ENCODE measurements around the gene RAB9A. TPM values are rescaled to one million over a fixed set of nuclear protein-coding genes. Genes with fewer than 3 reads are reported as not detected.
"Not testable (repeated sequence)": the region's sequence is repeated elsewhere in the genome, so short reads cannot be mapped to it uniquely, and the experiment has no call there.

Gene RAB9A
- polyA plus RNA-seq, 6 donors from 2014 or later = 15.7 to 28.1 (median 20.1) TPM

GRCh38 chrX:13655674-13656073 lies 33.3 kb upstream of the RAB9A start:
- H3K36me3 Mint-ChIP-seq = peaks cover 0 to 11% of the 10 kb centered on the region in 2 donors

GRCh38 chrX:13658602-13659001 lies 30.3 kb upstream of the RAB9A start:
- Mint-ChIP-seq H3K9me3 (no peaks in the 10 kb centered on the region), H3K4me3 (peak overlapping the region in 1 of 8 donors; percentile 4), H3K27me3 (no peaks in the 10 kb centered on the region), H3K27ac (no peak overlapping the region), H3K36me3 (peaks cover 11 to 26% of the 10 kb centered on the region in 2 donors), H3K4me1 (peaks cover 0 to 18% (median 18%) of the 10 kb centered on the region in 3 donors)
- DNase-seq = peak; percentile 60
- peak; percentile 51 to 64 for ATAC-seq (ENCODE audit: low read depth in 2 of 2)

More at GRCh38 chrX:13655674-13656073, 33.3 kb upstream of the RAB9A start:
- Mint-ChIP-seq H3K27ac (peak overlapping the region in 1 of 6 donors; percentile 34), H3K4me1 (peaks cover 0 to 34% (median 29%) of the 10 kb centered on the region in 3 donors), H3K4me3 (peak overlapping the region in 1 of 8 donors; percentile 35), H3K9me3 (no peaks in the 10 kb centered on the region), H3K27me3 (no peaks in the 10 kb centered on the region)
- ATAC-seq (ENCODE audit: low read depth in 2 of 2) = no peak
- DNase-seq = no peak

- H3K4me3 Mint-ChIP-seq = no peak overlapping the region
- DNase-seq (no peak), ATAC-seq (ENCODE audit: low read depth in 2 of 2) (no peak)
- H3K4me1 Mint-ChIP-seq = peaks cover 0 to 18% (median 14%) of the 10 kb centered on the region in 3 donors
- no peaks in the 10 kb centered on the region for H3K27me3 Mint-ChIP-seq
- peaks cover 15 to 27% of the 10 kb centered on the region in 2 donors for H3K36me3 Mint-ChIP-seq
- H3K9me3 Mint-ChIP-seq = no peaks in the 10 kb centered on the region
- H3K27ac Mint-ChIP-seq = no peak overlapping the region
Observed at GRCh38 chrX:13659063-13659462, 29.9 kb upstream of the RAB9A start.

- no peak for ATAC-seq (ENCODE audit: low read depth in 2 of 2)
Observed at GRCh38 chrX:13661735-13662288, 27.1 kb upstream of the RAB9A start.

GRCh38 chrX:13662355-13662791 lies 26.6 kb upstream of the RAB9A start:
- ATAC-seq (ENCODE audit: low read depth in 2 of 2) = no peak
- H3K4me1 Mint-ChIP-seq = peaks cover 0 to 9% (median 7%) of the 10 kb centered on the region in 3 donors
- H3K27me3 Mint-ChIP-seq = no peaks in the 10 kb centered on the region
- H3K36me3 Mint-ChIP-seq = peaks cover 19 to 26% of the 10 kb centered on the region in 2 donors
- DNase-seq = no peak
- H3K9me3 Mint-ChIP-seq = no peaks in the 10 kb centered on the region
- no peak overlapping the region for H3K27ac Mint-ChIP-seq
- no peak overlapping the region for H3K4me3 Mint-ChIP-seq

More at GRCh38 chrX:13661735-13662288, 27.1 kb upstream of the RAB9A start:
- H3K4me1 Mint-ChIP-seq = peaks cover 0 to 9% (median 7%) of the 10 kb centered on the region in 3 donors
- no peak overlapping the region for H3K4me3 Mint-ChIP-seq
- no peaks in the 10 kb centered on the region for H3K9me3 Mint-ChIP-seq
- H3K27ac Mint-ChIP-seq = no peak overlapping the region
- H3K36me3 Mint-ChIP-seq = peaks cover 19 to 30% of the 10 kb centered on the region in 2 donors
- H3K27me3 Mint-ChIP-seq = no peaks in the 10 kb centered on the region
- DNase-seq = no peak

GRCh38 chrX:13664020-13664419 lies 24.9 kb upstream of the RAB9A start:
- H3K4me1 Mint-ChIP-seq = peaks cover 0 to 2% (median 0%) of the 10 kb centered on the region in 3 donors
- DNase-seq = no peak
- no peak for ATAC-seq (ENCODE audit: low read depth in 2 of 2)
- H3K36me3 Mint-ChIP-seq = peaks cover 19 to 26% of the 10 kb centered on the region in 2 donors
- no peak overlapping the region for H3K27ac Mint-ChIP-seq
- H3K4me3 Mint-ChIP-seq = no peak overlapping the region
- H3K9me3 Mint-ChIP-seq = no peaks in the 10 kb centered on the region
- no peaks in the 10 kb centered on the region for H3K27me3 Mint-ChIP-seq

GRCh38 chrX:13666836-13667235 lies 22.1 kb upstream of the RAB9A start:
- DNase-seq = no peak
- H3K27ac Mint-ChIP-seq = no peak overlapping the region
- H3K4me1 Mint-ChIP-seq = peaks cover 0 to 6% (median 0%) of the 10 kb centered on the region in 3 donors
- H3K4me3 Mint-ChIP-seq = no peak overlapping the region
- no peak for ATAC-seq (ENCODE audit: low read depth in 2 of 2)
- H3K27me3 Mint-ChIP-seq = peaks cover 0 to 11% (median 0%) of the 10 kb centered on the region in 3 donors
- no peaks in the 10 kb centered on the region for H3K9me3 Mint-ChIP-seq
- peaks cover 29 to 32% of the 10 kb centered on the region in 2 donors for H3K36me3 Mint-ChIP-seq

- peaks cover 31 to 35% of the 10 kb centered on the region in 2 donors for H3K36me3 Mint-ChIP-seq
- DNase-seq (no peak), ATAC-seq (ENCODE audit: low read depth in 2 of 2) (no peak)
- H3K27ac Mint-ChIP-seq = no peak overlapping the region
- peaks cover 0 to 11% (median 0%) of the 10 kb centered on the region in 3 donors for H3K27me3 Mint-ChIP-seq
- no peak overlapping the region for H3K4me3 Mint-ChIP-seq
- peaks cover 0 to 6% (median 0%) of the 10 kb centered on the region in 3 donors for H3K4me1 Mint-ChIP-seq
- H3K9me3 Mint-ChIP-seq = peaks cover 0 to 2% (median 0%) of the 10 kb centered on the region in 7 donors
Observed at GRCh38 chrX:13667919-13668318, 21.0 kb upstream of the RAB9A start.

GRCh38 chrX:13669246-13669737 lies 19.6 kb upstream of the RAB9A start:
- peaks cover 0 to 6% (median 0%) of the 10 kb centered on the region in 3 donors for H3K4me1 Mint-ChIP-seq

GRCh38 chrX:13669755-13670154 lies 19.2 kb upstream of the RAB9A start:
- not testable (repeated sequence) for ATAC-seq (ENCODE audit: low read depth in 2 of 2); H3K27ac Mint-ChIP-seq; H3K9me3 Mint-ChIP-seq; DNase-seq; H3K4me1 Mint-ChIP-seq
- peaks cover 0 to 11% (median 0%) of the 10 kb centered on the region in 3 donors for H3K27me3 Mint-ChIP-seq
- peaks cover 21 to 26% of the 10 kb centered on the region in 2 donors for H3K36me3 Mint-ChIP-seq
- H3K4me3 Mint-ChIP-seq = peak overlapping the region in 1 of 8 donors; percentile 52

More at GRCh38 chrX:13669246-13669737, 19.6 kb upstream of the RAB9A start:
- Mint-ChIP-seq H3K4me3 (no peak overlapping the region), H3K9me3 (peaks cover 0 to 5% (median 0%) of the 10 kb centered on the region in 7 donors), H3K27ac (peak overlapping the region in 1 of 6 donors; percentile 49), H3K27me3 (peaks cover 0 to 11% (median 0%) of the 10 kb centered on the region in 3 donors), H3K36me3 (peaks cover 23 to 28% of the 10 kb centered on the region in 2 donors)
- ATAC-seq (ENCODE audit: low read depth in 2 of 2) (peak; percentile 33 to 59), DNase-seq (no peak)

- DNase-seq = no peak
- Mint-ChIP-seq H3K4me3 (no peak overlapping the region), H3K27me3 (peaks cover 0 to 14% (median 0%) of the 10 kb centered on the region in 3 donors), H3K27ac (no peak overlapping the region), H3K4me1 (peaks cover 0 to 6% (median 0%) of the 10 kb centered on the region in 3 donors), H3K36me3 (peaks cover 21 to 26% of the 10 kb centered on the region in 2 donors), H3K9me3 (peaks cover 0 to 5% (median 0%) of the 10 kb centered on the region in 7 donors)
- no peak for ATAC-seq (ENCODE audit: low read depth in 2 of 2)
Observed at GRCh38 chrX:13670197-13670596, 18.7 kb upstream of the RAB9A start.

- Mint-ChIP-seq H3K27me3 (peaks cover 0 to 19% (median 0%) of the 10 kb centered on the region in 3 donors), H3K9me3 (peaks cover 0 to 5% (median 0%) of the 10 kb centered on the region in 7 donors), H3K4me3 (no peak overlapping the region), H3K36me3 (peaks cover 21 to 26% of the 10 kb centered on the region in 2 donors), H3K27ac (peak overlapping the region in 2 of 6 donors; percentile 6 to 17), H3K4me1 (peaks cover 0 to 6% (median 0%) of the 10 kb centered on the region in 3 donors)
- ATAC-seq (ENCODE audit: low read depth in 2 of 2) (no peak), DNase-seq (no peak)
Observed at GRCh38 chrX:13673016-13673415, 15.9 kb upstream of the RAB9A start.

- Mint-ChIP-seq H3K4me3 (no peak overlapping the region), H3K36me3 (peaks cover 6 to 14% of the 10 kb centered on the region in 2 donors), H3K9me3 (peaks cover 0 to 5% (median 0%) of the 10 kb centered on the region in 7 donors), H3K4me1 (no peaks in the 10 kb centered on the region), H3K27ac (no peak overlapping the region), H3K27me3 (peaks cover 0 to 8% (median 0%) of the 10 kb centered on the region in 3 donors)
- DNase-seq (no peak), ATAC-seq (ENCODE audit: low read depth in 2 of 2) (no peak)
Observed at GRCh38 chrX:13676885-13677284, 12.0 kb upstream of the RAB9A start.

- not testable (repeated sequence) for ATAC-seq (ENCODE audit: low read depth in 2 of 2); H3K27ac Mint-ChIP-seq; H3K36me3 Mint-ChIP-seq; DNase-seq; H3K4me1 Mint-ChIP-seq; H3K9me3 Mint-ChIP-seq; H3K4me3 Mint-ChIP-seq
- peaks cover 0 to 14% (median 0%) of the 10 kb centered on the region in 3 donors for H3K27me3 Mint-ChIP-seq
Observed at GRCh38 chrX:13679700-13680099, 9.2 kb upstream of the RAB9A start.
